Measurements from ENCODE around the gene ZSCAN10.

- TF ChIP-seq POLR2A (IDR thresholded peaks at IDR 0.05) (no peak), CTCF (IDR thresholded peaks at IDR 0.05) (no peak), POLR2AphosphoS5 (IDR thresholded peaks at IDR 0.05) (no peak)
Measured at GRCh38 chr16:3122926-3123570, 24.0 kb upstream of the ZSCAN10 start.

Measured in sigmoid colon (tissue), 4 donors.